ENCODE results near the gene HIPK2. TPM values are rescaled to one million over a fixed set of nuclear protein-coding genes. Genes with fewer than 3 reads are reported as not detected.

The HIPK2 gene
- total and polyA plus RNA-seq, 10 of the 15 experiments (the other 5 are each of a cell fraction or from before 2014, with no cell fraction given), result 1.7 to 39.0 (median 9.4) TPM

DNA sequence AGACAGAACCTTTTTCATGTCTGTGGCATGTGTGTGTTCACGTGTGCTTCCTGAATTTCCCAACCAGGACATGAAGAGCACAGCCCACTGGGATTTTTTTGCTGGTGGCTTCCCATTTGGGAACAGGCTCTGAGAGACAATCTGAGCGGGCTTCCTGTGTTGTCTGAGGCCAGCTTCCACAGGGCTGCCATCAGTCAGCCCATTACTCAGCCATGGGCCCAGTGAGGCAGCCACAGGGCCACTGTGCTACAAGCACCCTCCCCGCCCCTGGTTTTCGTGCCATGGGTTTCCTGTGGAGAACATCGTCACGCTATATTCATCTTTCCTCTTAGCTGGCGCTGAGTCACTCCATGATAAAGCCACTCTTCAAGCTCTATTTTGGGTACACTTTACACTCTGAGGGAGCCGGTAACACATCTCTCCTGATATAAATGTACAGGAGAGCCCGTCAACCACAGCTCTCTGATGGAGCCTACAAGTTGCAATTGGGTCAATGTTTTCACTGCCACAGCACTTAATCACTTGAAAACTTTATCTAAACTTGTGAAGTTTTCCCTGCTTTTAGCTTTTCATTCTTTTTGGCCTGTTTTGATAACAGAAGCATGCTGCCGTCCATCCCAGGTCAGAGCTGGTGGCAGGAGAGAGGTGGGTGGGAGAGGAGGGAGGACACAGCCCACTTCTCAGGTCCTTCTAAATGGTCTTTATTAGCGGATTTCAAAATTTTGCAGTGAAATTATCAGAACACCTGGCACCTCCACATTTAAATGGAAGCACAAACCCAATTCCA is 96.9 kb downstream of the HIPK2 start:
- Histone ChIP-seq H3K27ac (ENCODE audit: control insufficient read depth, insufficient read depth) (peak overlapping the region; percentile 58; the same call in 1 of the 2 replicates), H3K4me1 (ENCODE audit: control insufficient read depth, insufficient read depth, low read length) (peaks cover 37% of the 10 kb centered on the region), H3K79me2 (ENCODE audit: control insufficient read depth, insufficient read depth, low read length) (no peaks in the 10 kb centered on the region), H3K9me3 (replicated peaks; ENCODE audit: control insufficient read depth, insufficient read depth, low read length) (peaks cover 3% of the 10 kb centered on the region), H4K20me1 (ENCODE audit: control insufficient read depth, insufficient read depth) (no peaks in the 10 kb centered on the region), H2AFZ (ENCODE audit: control insufficient read depth, low read depth, low read length) (no peak overlapping the region), H3K9ac (ENCODE audit: control insufficient read depth, insufficient read depth, low read length) (no peak overlapping the region), H3K36me3 (ENCODE audit: control insufficient read depth in 2 of 2, insufficient read depth in 2 of 2, low read length in 1 of 2) (peaks cover 0 to 2% of the 10 kb centered on the region in 2 experiments; a peak in 1 of 4 replicates), H3K4me2 (ENCODE audit: control insufficient read depth, insufficient read depth) (peak overlapping the region; percentile 17; the same call in 1 of the 2 replicates), H3K27me3 (replicated peaks in 1 of 2; ENCODE audit: control insufficient read depth in 2 of 2, insufficient read depth in 2 of 2, low read length in 1 of 2) (no peaks in the 10 kb centered on the region), H3K4me3 (no peak overlapping the region)
- SMC1A ChIA-PET (ENCODE audit: uncharacterized antibody, unreplicated experiment), result interaction anchor here (0.6 to 1.2 kb wide), 6 partner anchors 14 to 470 kb away, joined by 3 to 7 read pairs (median 4); no protein-coding TSS in a partner anchor
- CTCF ChIA-PET, result interaction anchor here (1.8 to 5.2 kb wide), 2 partner anchors 8 to 33 kb away, joined by 10 to 20 read pairs; no protein-coding TSS in a partner anchor
- RAD21 ChIA-PET (ENCODE audit: unreplicated experiment), result interaction anchor here (0.8 to 5.9 kb wide), 6 partner anchors 8 to 218 kb away, joined by 3 to 57 read pairs (median 5); no protein-coding TSS in a partner anchor
- no TSS peak for BruUV-seq (replicated peaks)
- FAIRE-seq (no peak), ATAC-seq (peak; percentile 64), DNase-seq (ENCODE audit: low read depth, low spot score) (no peak)
- intact Hi-C loops (cut with micrococcal nuclease; ENCODE audit: unreplicated experiment) (loop anchor here (2.0 kb wide), 1 partner anchor 32 kb away; no protein-coding TSS in a partner anchor), in situ Hi-C loops (cut with MboI) (no loop called here)
- WGBS (ENCODE audit: insufficient coverage, insufficient replicate concordance, low lambda C conversion rate, missing lambda C conversion rate), result 5% methylated on average over 11 of the region's 11 CpGs
- POLR2A ChIA-PET, result interaction anchor here (0.6 to 2.9 kb wide), 4 partner anchors 8 to 49 kb away, joined by 3 to 15 read pairs (median 3); no protein-coding TSS in a partner anchor
- TF ChIP-seq NFYA (IDR thresholded peaks at IDR 0.05; ENCODE audit: borderline replicate concordance, low read depth, low read length), result no peak
- TF ChIP-seq CREB1 (IDR thresholded peaks at IDR 0.05; ENCODE audit: low read depth), result no peak
- no peak for TF ChIP-seq ZBED1 (IDR thresholded peaks at IDR 0.05; ENCODE audit: borderline replicate concordance)
- TF ChIP-seq HDGF (IDR thresholded peaks at IDR 0.05), result no peak
- TF ChIP-seq STAT1 (conservative IDR thresholded peaks at IDR 0.05), result no peak
- TF ChIP-seq, protein P1, sequence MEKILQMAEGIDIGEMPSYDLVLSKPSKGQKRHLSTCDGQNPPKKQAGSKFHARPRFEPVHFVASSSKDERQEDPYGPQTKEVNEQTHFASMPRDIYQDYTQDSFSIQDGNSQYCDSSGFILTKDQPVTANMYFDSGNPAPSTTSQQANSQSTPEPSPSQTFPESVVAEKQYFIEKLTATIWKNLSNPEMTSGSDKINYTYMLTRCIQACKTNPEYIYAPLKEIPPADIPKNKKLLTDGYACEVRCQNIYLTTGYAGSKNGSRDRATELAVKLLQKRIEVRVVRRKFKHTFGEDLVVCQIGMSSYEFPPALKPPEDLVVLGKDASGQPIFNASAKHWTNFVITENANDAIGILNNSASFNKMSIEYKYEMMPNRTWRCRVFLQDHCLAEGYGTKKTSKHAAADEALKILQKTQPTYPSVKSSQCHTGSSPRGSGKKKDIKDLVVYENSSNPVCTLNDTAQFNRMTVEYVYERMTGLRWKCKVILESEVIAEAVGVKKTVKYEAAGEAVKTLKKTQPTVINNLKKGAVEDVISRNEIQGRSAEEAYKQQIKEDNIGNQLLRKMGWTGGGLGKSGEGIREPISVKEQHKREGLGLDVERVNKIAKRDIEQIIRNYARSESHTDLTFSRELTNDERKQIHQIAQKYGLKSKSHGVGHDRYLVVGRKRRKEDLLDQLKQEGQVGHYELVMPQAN (conservative IDR thresholded peaks at IDR 0.05), result no peak
- no peak for TF ChIP-seq CBX5 (IDR thresholded peaks at IDR 0.05; ENCODE audit: low read depth)
- TF ChIP-seq, protein P2, sequence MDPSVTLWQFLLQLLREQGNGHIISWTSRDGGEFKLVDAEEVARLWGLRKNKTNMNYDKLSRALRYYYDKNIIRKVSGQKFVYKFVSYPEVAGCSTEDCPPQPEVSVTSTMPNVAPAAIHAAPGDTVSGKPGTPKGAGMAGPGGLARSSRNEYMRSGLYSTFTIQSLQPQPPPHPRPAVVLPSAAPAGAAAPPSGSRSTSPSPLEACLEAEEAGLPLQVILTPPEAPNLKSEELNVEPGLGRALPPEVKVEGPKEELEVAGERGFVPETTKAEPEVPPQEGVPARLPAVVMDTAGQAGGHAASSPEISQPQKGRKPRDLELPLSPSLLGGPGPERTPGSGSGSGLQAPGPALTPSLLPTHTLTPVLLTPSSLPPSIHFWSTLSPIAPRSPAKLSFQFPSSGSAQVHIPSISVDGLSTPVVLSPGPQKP (IDR thresholded peaks at IDR 0.05; ENCODE audit: low read depth, low read length), result no peak
- no peak for TF ChIP-seq ZNF274 (IDR thresholded peaks at IDR 0.05; ENCODE audit: insufficient read depth, insufficient read length)
- no peak for TF ChIP-seq EZH2 (IDR thresholded peaks at IDR 0.05; ENCODE audit: borderline replicate concordance, control insufficient read depth, low read depth, low read length)
- TF ChIP-seq, protein P3, sequence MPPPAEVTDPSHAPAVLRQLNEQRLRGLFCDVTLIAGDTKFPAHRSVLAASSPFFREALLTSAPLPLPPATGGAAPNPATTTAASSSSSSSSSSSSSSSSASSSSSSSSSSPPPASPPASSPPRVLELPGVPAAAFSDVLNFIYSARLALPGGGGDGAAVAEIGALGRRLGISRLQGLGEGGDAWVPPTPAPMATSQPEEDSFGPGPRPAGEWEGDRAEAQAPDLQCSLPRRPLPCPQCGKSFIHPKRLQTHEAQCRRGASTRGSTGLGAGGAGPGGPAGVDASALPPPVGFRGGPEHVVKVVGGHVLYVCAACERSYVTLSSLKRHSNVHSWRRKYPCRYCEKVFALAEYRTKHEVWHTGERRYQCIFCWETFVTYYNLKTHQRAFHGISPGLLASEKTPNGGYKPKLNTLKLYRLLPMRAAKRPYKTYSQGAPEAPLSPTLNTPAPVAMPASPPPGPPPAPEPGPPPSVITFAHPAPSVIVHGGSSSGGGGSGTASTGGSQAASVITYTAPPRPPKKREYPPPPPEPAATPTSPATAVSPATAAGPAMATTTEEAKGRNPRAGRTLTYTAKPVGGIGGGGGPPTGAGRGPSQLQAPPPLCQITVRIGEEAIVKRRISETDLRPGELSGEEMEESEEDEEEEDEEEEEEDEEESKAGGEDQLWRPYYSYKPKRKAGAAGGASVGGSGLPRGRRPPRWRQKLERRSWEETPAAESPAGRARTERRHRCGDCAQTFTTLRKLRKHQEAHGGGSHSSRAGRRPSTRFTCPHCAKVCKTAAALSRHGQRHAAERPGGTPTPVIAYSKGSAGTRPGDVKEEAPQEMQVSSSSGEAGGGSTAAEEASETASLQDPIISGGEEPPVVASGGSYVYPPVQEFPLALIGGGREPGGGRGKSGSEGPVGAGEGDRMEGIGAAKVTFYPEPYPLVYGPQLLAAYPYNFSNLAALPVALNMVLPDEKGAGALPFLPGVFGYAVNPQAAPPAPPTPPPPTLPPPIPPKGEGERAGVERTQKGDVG (CRISPR knock-in tag; IDR thresholded peaks at IDR 0.05), result no peak
- TF ChIP-seq PML (IDR thresholded peaks at IDR 0.05; ENCODE audit: low read length), result no peak
- no peak for TF ChIP-seq RBBP5 (conservative IDR thresholded peaks at IDR 0.05)
- TF ChIP-seq ZSCAN29 (IDR thresholded peaks at IDR 0.05), result no peak
- no peak for TF ChIP-seq RAD21 (IDR thresholded peaks at IDR 0.05; ENCODE audit: insufficient read depth, low read depth, low read length)
- TF ChIP-seq MEF2B (IDR thresholded peaks at IDR 0.05; ENCODE audit: partially characterized antibody, poor library complexity, severe bottlenecking), result peak; percentile 38
- TF ChIP-seq NR2C1 (IDR thresholded peaks at IDR 0.05), result no peak
- TF ChIP-seq RUNX3 (IDR thresholded peaks at IDR 0.05; ENCODE audit: low read length), result no peak; the same call in 1 of the 2 replicates

Data from GM12878 (cell line).